NCI-H345 (cell line): ENCODE data around the gene HIGD1A.
A peak's percentile ranks its signal among the peaks of the same experiment; 100 is the strongest.

Experiments used
- DNase-seq: peaks from one replicate; lab custom pipeline; 2025; lab: John Stamatoyannopoulos, UW

The HIGD1A gene

DNA sequence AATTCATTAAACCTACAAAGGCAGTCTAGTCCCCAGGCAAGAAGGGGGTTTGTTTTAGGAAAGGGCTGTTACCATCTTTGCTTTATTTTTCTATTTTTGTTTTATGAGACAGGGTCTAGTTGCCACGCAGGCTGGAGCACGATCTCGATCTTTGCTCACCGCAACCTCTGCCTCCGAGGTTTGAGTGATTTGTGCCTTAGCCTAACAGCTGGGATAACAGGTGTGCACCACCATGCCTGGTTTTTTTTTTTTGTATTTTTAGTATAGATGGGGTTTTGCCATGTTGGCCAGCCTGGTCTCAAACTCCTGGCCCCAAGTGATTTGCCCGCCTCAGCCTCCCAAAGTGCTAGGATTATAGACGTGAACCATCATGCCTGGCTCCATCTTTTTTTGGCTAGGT, 4.9 kb downstream of the HIGD1A start:
- no peak for DNase-seq

DNA sequence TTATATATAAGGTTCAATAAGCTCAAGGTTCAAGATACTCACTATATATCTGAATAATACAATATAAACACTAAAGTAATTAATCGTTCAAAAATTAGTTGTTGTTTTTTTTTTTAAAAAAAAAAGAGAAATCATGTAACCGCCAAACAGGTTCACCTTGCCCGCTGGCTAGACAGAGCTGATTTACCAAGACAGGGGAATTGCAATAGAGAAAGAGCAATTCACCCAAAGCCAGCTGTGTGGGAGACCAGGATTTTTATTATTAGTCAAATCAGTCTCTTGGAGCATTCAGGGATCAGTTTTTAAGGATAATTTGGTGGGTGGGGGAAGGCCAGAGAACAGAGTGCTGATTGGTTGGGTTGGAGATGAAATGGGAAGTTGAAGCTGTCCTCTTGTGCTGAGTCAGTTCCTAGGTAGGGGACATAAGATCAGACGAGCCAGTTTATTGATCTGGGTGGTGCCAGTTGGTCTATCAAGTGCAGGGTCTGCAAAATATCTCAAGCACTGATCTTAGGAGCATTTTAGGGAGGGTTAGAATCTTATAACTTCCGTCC, 7.9 kb downstream of the HIGD1A start:
- DNase-seq = no peak

DNA sequence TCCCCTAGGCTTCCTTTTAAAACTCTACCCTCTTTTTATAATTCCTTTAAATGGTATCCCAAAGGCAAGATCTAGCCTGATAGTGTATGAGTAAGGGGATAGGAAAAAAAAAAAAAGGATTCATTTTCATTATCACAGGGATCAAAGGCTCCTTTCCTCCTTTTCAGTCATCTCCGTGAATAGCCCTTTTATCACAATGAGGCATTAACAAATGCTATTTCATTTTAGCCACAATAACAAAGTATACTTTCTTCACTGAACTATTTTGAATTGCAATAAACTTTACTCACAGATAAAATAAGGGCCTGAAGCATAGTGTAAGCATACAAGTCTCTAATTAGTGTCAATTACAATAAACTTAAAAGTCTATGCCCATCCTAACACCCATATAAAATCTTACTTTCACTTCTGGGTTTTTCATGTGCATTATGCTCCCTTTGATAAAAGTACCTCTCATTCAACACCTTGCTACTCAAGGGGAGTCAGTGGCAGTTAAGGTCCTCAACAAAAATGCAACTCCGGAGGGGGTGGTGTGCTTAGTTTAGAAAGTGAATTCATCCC, 8.6 kb downstream of the HIGD1A start:
- no peak for DNase-seq

DNA sequence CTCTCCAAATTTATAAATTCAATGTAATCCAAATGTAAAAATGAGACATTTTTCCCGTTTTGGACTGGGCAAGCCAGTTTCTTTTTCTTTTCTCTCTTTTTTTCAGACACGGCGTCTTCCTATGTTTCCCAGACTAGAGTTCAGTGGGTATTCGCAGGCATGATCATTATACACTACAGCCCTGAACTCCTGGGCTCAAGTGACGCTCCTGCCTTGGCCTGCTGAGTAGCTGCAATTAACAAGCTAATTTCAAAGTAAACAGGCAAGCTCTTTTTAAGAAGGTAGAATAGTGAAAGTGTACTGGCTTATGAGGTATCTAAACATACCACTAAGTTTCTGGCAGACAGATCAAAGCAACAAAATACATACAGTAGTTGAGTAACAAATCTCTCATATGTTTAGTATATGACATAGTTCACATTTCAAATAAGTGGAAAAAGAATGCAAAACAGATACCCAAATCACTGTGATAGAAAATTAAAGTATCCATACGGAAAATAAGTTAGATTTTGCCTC, 13.5 kb downstream of the HIGD1A start:
- DNase-seq = no peak

DNA sequence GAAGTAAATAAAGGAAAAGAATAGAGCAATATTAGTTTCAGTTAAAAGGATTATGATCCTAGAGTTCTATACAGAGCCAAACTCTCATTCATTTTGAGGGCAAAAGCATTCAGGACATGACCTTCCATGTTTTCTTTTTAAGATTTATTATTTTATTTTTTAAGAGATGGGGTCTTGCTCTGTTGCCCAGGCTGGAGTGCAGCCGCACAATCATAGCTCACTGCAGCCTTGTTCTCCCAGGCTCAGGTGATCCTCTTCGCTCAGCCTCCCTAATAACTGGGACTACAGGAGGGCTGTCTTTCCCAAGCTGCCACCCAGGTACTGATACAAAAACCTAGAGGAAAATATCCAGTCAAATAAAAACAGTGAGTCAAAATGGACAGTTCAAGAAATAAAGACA, 17.7 kb downstream of the HIGD1A start:
- no peak for DNase-seq

DNA sequence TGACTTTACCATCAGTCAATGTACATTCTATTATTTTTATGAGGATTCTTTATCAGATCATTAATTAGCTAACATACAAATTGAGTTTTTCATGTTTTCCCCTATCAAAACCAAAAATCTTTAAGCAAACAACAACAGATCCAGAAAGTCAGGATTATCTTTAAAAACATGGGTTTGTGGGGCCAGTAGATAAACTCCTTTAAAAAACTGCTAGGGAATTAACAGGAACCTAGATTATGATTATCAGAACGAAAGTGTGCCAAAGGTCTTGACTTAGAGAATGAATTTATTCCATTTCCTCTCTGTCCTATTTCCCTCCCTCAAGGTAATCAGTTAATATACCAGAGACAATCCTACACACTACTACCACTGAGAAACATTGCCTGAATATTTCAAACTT, 18.1 kb downstream of the HIGD1A start:
- no peak for DNase-seq

DNA sequence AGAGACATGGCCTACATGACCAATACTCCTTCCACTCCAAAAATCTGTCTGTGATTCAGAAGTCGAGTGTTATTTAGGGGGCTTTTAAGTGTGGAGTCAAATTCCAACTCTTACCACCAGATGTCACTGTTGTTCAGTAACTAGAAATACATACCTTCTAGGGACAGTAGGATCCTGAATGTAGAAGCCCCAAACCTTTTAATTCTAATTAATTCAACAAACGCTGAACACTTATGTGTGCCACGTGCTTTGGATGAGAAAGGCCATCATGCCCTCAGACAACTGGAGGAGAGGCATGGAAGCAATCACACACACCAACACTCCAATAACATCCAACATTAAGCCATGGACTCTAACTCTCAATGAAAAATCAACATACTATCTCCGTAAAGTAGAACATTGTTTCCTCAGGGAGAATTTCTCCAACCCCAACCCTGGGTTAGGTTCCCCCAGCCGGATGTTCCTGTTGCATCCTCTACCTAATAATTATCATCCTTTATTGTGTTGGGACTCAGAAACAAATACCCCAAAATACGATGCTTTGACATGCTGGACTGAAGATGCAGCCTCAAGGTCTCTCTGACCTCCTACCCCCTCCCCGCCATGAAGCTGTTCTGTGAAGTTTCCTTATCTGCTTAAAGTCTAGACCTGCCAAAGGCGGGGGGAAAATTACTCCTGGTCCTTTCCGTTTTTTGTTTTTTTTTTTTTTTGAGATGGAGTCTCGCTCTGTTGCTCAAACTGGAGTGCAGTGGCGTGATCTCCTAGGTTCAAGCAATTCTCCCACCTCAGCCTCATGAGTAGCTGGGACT, 23.2 kb downstream of the HIGD1A start:
- DNase-seq = peak; percentile 62

DNA sequence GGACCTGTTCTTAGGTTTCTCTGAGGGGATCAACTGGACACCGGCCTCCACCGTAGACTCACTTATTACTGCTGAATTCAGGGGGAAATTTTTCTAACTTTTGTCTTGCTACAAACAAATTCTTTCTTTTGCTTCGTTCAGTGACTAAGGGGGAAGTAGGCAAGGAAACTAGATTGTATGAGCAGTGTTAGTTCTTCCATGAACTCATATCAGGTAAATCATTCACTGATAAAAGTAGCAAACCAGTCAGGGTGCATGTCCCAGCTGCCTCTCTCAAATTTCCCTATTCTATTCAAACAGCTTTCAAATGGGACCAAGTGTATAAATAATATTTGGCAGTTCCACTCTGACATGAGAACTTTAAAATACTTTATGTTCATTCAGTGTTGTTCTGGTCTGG, 23.9 kb downstream of the HIGD1A start:
- no peak for DNase-seq

DNA sequence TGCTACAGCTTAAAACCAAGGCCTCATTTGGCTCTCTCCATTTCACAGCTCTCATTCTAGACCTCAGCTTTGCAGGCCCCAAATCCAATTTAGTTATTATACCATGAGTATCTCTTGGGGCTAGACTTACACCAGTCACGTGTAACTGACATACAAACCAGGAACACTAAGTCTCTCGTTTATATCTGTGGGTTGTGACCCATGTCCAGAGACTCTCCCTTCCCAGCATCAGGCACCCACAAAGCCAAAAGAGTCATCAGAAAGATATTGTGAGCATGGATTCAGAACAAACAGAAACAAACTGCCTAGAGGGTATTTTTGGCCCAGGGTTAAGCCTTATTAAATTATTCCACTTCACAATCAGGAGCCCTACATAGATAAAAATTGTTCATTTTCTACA, 25.6 kb downstream of the HIGD1A start:
- DNase-seq = no peak

DNA sequence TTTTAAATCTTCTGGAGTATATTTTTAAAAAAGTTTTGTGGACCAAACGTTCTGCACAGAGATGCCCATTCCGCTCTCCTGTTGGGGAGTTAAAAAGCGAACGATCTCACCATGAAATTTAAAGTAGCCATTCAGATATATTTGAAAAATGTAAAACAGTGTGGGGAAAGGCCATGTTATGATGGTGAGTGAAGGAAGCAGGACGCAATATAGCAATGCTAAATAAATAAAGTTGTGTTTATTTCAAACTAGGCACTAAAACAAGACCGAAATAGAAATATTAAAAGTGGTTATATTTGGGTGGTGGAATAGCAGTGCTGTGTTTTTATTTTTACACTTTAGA, 30.9 kb downstream of the HIGD1A start:
- DNase-seq = no peak

DNA sequence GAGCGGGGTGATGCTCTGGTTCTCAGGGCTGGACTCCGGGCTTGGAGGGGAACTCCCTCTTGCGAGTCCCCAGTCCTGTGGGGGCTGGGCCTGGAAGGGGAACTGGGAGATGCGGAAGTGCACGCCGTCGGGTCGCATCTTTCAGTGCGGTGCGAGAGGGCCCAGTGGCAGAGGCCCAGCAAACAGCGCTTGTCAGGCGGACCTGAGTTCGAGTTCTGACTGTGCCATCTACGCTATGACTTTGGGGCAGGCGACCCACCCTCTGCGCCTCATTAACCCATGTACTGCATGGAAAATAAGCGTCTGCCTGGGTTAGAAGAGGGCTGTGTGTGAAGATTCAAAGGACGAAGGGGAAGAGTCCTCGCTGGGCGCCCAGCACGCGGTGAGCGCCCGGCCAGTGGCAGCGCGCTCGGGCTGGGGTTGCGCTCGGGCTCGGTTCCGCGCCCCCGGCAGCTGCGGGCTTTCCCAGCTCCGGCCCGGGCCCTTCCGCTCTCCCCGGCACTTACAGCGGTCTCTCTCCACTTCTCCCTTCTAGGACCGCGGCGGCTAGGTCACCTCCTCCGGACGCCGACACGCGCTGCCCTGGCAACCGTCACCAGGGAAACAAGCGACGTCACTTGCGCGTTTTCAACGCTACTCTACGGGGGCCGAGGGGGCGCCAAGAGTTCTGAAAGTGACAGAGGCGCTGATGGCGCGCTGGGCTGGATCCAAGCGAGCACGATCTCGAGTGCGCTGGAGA, 31.5 kb downstream of the HIGD1A start, which contains the start of gene CCDC13:
Gene CCDC13 (minus strand): TSS at position 584 of the 739 bp plus-strand sequence. CDS start 14,908 bp downstream, outside the sequence.
- peak; percentile 85 for DNase-seq

DNA sequence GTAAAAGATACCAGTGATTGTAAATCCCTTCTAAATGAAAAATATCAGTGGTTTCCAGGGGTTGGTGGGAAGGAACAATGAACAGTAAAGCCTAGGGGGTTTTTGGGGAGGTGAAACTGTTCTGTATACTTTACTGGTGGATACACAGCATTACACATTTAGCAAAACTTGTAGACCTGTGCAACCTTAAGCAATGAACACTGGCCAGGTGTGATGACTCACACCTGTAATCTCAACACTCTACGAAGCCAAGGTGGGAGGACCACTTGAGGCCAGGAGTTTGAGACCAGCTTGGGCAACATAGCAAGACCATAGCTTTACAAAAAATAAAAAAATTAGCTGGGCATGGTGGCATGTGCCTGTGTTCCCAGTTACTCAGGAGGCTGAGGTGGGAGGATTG, 33.0 kb downstream of the HIGD1A start:
- no peak for DNase-seq

DNA sequence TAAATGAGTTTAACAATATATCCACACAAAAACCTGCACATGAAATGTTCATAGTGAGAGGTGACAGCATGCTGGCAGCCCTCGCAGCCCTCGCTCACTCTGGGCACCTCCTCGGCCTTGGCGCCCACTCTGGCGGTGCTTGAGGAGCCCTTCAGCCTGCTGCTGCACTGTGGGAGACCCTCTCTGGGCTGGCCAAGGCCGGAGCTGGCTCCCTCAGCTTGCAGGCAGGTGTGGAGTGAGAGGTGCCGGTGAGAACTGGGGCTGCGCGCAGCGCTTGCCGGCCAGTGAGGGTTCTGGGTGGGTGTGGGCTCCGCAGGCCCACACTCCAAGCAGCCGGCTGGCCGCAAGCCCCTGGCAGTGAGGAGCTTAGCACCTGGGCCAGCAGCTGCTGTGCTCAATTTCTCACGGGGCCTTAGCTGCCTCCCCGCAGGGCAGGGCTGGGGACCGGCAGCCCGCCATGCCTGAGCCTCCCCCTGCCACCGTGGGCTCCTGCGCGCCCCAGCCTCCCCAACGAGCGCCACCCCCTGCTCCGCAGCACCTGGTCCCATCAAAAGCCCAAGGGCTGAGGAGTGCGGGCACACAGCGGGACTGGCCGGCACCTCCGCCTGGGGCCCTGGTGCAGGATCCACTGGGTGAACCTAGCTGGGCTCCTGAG, 34.7 kb downstream of the HIGD1A start:
- no peak for DNase-seq

DNA sequence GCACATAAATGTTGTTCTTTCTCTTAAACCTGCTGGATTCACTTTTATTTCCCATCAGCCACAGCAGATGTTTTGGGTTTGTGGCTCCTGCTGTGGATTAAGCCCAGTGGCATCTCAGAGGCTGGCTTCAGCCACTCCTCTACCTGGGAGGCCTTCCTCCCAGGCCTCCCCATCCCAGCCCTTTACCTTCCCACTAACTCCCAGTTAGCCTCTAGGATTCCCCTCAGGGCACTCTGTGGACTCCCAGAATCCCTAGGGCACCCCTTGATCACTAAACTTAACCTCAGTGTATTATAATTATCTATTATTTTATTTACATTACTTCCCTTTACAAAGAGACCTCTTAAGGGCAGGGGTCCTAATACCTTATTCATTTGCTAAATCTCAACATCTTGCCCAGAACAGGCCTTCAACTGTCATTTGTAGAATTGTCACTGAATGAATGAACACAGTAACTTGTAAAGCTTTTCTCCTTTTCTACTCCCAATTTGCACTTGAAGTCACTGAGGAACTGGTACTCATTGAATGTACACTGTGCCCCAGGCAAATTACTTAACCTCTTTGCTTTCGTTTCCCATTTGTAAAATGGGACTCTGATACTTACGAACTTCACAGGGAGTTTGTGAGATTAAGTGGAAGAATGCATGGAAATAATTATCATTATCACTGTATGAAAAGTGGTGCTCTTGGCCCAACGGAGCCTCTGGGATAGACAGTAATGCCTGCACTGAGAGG, 39.6 kb downstream of the HIGD1A start:
- no peak for DNase-seq

DNA sequence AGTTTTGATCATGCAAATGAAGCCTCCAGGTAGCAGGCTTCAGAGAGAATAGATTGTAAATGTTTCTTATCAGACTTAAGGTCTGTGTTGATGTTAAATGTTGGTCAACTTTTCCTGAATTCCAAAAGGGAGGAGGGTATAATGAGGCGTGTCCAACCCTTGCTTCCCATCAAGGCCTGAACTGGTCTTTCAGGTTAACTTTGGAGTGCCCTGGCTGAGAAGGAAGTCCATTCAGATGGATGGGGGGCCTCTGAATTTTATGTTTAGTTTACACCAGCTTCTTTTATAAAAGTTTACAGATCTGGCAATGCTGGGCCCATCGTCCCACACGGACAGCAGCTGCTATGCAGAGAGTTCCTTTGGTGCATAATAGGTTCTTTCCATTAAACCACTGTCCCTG, 40.2 kb downstream of the HIGD1A start:
- no peak for DNase-seq

DNA sequence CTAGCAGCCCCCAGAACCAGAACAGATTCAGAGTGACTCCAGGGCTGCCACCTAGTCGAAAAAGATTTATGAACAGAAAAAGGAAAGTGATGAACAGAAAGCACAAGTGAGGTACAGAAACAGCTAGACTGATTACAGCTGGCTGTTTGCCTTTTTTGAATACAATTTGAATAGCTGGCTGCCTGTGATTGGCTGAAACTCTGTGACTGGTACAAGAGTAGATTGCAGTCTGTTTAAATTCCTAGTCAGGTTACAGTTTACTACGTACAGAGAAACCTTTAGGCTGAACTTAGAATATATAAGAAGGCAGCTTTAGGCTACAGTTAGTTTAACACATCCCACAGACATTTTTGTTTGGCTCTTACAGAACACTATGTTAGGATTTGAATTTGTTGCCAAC, 41.3 kb downstream of the HIGD1A start:
- no peak for DNase-seq

DNA sequence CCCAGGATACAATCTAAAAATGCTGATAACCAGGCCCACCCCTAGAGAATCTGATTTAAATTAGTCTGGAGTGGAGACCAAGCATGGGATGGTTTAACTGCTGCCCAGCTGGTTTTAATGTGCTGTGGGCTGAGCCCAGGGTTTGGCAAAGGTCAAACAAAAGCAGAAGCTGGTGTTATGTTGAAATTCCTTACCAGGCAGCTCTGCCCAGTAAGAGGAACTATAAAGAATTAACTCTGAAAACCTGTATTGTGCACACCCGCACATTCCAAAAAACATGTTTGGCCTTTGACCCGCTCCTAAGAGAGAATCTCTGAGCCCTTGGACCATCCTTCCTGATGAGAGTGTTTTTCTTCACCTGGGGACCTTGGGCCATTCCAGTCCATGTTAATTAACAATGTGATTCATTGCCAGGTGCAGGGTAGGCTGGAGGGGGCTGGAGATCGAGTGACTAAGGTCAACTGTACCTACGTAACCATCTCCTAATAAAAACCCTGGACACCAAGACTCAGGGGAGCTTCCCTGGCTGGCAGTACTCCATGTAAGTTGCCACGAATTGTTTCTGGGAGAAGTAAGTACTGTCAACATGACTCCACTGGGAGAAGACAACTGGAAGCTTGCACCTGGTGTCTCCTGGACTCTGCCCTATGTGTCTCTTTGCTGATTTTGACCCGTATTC, 42.1 kb downstream of the HIGD1A start:
- no peak for DNase-seq

DNA sequence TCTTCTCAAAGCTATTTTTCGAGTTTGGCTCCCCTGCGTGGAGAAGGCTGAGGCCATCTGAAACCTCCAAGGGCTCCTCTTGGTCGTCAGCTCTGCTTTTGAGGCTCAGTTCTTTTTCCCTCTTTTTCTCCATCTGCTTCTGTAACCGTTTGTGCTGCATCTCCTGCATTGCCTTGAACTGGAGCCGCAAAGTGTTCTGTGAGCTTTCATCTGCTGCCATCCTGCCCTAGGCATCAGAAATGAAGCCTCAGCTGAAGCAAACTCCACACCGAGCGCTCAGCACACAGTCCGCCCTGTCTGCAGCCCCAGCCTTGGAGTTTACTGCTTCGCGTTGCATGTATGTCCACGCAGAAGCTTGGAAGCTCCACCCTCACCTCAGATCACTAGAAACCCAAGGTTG, 46.2 kb downstream of the HIGD1A start:
- no peak for DNase-seq

DNA sequence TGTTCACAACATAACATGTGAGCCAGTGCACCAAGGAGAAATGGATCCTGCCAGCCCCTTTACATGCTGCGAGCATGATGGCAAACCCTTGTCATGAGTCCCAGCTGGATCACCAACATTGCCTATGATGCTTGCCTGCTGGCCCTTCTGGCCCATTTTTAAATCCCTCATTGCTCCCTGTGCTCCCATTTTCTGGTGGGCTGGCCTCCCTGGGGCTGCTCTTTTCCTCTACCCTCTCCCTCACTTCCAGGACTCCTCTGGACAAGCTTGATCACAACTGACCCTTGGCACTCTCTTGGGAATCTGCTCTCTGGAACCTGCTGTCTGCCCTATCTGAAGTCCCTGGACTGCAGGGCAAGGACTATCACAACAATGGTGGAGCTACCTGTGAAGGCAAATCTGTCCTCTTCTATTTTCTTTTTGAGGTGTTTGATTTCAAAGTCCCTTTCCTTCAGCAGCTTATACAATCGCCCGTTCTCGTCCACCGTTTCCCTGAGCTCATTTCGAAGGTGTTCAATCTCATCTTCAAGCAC, 47.5 kb downstream of the HIGD1A start:
- no peak for DNase-seq

DNA sequence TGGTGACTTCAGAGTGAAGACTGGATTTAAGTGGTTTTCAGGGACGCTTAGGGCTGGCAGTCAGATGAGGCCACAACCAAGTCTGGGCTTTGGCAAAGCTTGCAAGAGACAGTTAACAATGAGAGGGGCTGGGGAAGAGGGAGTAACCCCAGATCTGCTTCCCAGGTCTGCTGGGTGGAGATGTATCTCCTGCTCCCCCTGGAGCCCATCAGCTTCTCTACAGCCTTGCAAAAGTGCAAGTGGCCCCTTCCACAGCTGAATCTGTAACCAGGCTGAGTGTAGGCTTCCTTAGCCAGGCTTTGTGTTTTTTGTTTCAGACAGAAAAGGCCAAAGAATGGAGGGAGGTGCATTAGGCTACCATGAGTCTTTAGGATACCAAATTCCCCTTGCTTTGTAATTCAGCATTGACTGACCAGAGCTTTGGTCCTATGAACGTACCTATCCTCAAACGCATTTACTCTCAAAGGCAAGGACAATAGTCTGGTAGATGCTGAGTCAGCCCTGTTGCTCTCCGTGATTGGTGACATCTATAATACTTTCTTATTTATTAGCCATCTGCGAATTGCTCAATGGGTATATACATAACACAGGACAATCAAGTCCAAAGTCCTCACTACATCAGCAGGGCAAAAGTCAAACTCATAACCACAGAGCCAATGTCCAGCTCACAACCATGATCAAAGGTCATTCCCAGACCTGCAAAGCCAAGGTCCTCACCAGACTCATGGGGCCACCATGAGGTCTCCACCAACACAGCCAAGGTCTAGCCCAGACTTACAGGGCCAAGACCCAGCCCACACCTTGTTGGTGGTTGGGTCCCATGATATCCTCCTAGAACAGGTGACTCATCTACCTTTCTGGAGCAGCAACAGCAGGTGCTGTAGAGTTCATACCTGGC, 48.4 kb downstream of the HIGD1A start:
- no peak for DNase-seq
